Fibroblast of lung (primary cell): ENCODE results near the gene KRT38. TPM values are rescaled to one million over a fixed set of nuclear protein-coding genes. Genes with fewer than 3 reads are reported as not detected.
A peak's percentile ranks its signal among the peaks of the same experiment; 100 is the strongest.

Experiments used
- DNase-seq, 2 donors: peaks; one replicate each; pipeline versions ENCODE4 v3.0.0 to v3.0.0-alpha.2; 2010; ENCODE audit warnings: low read depth in 2 of 2
- H2AFZ ChIP-seq: 2 replicates; pipeline ENCODE4 v1.5.1; 2012; ENCODE audit warnings: low read length, control low read depth, inconsistent platforms
- H3K27ac ChIP-seq: 2 replicates; pipeline ENCODE4 v1.5.1; 2011; ENCODE audit warnings: low read length, control low read depth; ENCODE audit not compliant: insufficient read depth
- H3K27me3 ChIP-seq: 2 replicates; pipeline ENCODE4 v1.5.1; 2011; ENCODE audit warnings: mild to moderate bottlenecking, low read length; ENCODE audit not compliant: control insufficient read depth, insufficient read depth
- H3K36me3 ChIP-seq: 2 replicates; pipeline ENCODE4 v1.5.1; 2011; ENCODE audit warnings: low read length; ENCODE audit not compliant: control insufficient read depth, insufficient read depth
- H3K4me1 ChIP-seq: 2 replicates; pipeline ENCODE4 v1.5.1; 2011; ENCODE audit warnings: low read length; ENCODE audit not compliant: control insufficient read depth, insufficient read depth; ENCODE audit errors: extremely low read depth
- H3K4me2 ChIP-seq: 2 replicates; pipeline ENCODE4 v1.5.1; 2011; ENCODE audit warnings: low read length, control low read depth; ENCODE audit not compliant: insufficient read depth; ENCODE audit errors: extremely low read depth
- H3K4me3 ChIP-seq, 4 experiments: fragments of 200-600 bp in 1 of 4; sonication (generic) in 1 of 4; replicated peaks in 1 of 4; 2 replicates each; pipeline ENCODE4 v1.5.1; 2011 to 2016; ENCODE audit warnings: low read length in 4 of 4, low read depth in 3 of 4, mild to moderate bottlenecking in 3 of 4, control low read depth in 2 of 4, inconsistent platforms in 1 of 4, mixed read lengths in 1 of 4; ENCODE audit not compliant: insufficient read depth in 1 of 4; ENCODE audit errors: control extremely low read depth in 1 of 4
- H3K79me2 ChIP-seq: 2 replicates; pipeline ENCODE4 v1.5.1; 2012; ENCODE audit warnings: mild to moderate bottlenecking, low read length, inconsistent platforms; ENCODE audit not compliant: control insufficient read depth, insufficient read depth
- H3K9ac ChIP-seq: 2 replicates; pipeline ENCODE4 v1.5.1; 2011; ENCODE audit warnings: mild to moderate bottlenecking, low read length, control low read depth; ENCODE audit not compliant: insufficient read depth
- H3K9me3 ChIP-seq: 2 replicates; pipeline ENCODE4 v1.5.1; 2012; ENCODE audit warnings: low read depth, low read length; ENCODE audit not compliant: control insufficient read depth, insufficient read depth
- H4K20me1 ChIP-seq: 2 replicates; pipeline ENCODE4 v1.5.1; 2011; ENCODE audit warnings: low read length; ENCODE audit not compliant: control insufficient read depth, insufficient read depth; ENCODE audit errors: extremely low read depth
- EZH2 ChIP-seq: IDR thresholded peaks from 2 replicates; pipeline ENCODE4 v1.5.1; 2012; ENCODE audit warnings: low read length, control low read depth, mild to moderate bottlenecking; ENCODE audit errors: missing control alignments
- polyA plus RNA-seq, 2 donors: library from polyadenylated mRNA; depleted of rRNA in 1 of 2; stranded (reverse) in 1 of 2; unstranded in 1 of 2; fragments of >200 nt; gene quantifications; 2 replicates each; pipeline ENCODE4 v1.2.1, GENCODE V29; 2011 to 2012; ENCODE audit warnings: missing spikeins in 1 of 2
- total RNA-seq: library from RNA; depleted of rRNA; stranded (reverse); fragments of >200 nt; gene quantifications from 2 replicates; pipeline ENCODE4 v1.2.1, GENCODE V29; 2014
- TF ChIP-seq, protein P1 (sequence below), 2 donors: IDR thresholded peaks in 1 of 2; conservative IDR thresholded peaks in 1 of 2; 1 replicate in 1 of 2; 2 replicates in 1 of 2; pipeline ENCODE4 v1.5.1; 2011 to 2012; ENCODE audit warnings: low read length in 2 of 2, control low read depth in 1 of 2, inconsistent platforms in 1 of 2, low read depth in 1 of 2, mild to moderate bottlenecking in 1 of 2

Gene KRT38
- total and polyA plus RNA-seq, 2 donors (not counting 1 experiment from before 2014, with no cell fraction given): under 0.01 to 0.02 TPM

DNA sequence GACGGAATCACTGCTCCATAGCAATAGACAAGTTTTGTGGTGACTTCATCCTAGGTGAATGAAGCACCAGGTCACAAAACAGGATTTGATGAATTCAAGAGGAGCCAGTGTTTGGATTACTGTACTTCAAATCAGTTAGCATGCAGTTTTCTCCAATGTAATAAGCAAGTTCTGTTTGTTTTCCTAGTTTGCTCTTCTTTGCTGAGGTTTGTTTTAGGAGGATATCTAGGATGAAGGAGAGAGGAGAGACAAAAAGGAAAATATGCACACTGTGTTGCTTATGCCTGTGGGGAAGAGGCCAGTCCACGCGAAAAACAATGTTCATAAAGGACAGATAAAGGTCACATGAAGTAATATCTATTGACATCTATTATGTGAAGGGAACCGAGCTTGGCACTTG is 25.4 kb downstream of the KRT38 start:
- Histone ChIP-seq H3K4me1 (peaks cover 7% of the 10 kb centered on the region), H3K79me2 (no peaks in the 10 kb centered on the region), H3K9me3 (no peaks in the 10 kb centered on the region), H3K4me2 (no peak overlapping the region), H3K9ac (no peak overlapping the region), H3K27me3 (no peaks in the 10 kb centered on the region), H3K27ac (no peak overlapping the region), H2AFZ (no peak overlapping the region), H3K4me3 (no peak overlapping the region), H4K20me1 (no peaks in the 10 kb centered on the region), H3K36me3 (no peaks in the 10 kb centered on the region)
- no peak for TF ChIP-seq EZH2
- TF ChIP-seq, protein P1, sequence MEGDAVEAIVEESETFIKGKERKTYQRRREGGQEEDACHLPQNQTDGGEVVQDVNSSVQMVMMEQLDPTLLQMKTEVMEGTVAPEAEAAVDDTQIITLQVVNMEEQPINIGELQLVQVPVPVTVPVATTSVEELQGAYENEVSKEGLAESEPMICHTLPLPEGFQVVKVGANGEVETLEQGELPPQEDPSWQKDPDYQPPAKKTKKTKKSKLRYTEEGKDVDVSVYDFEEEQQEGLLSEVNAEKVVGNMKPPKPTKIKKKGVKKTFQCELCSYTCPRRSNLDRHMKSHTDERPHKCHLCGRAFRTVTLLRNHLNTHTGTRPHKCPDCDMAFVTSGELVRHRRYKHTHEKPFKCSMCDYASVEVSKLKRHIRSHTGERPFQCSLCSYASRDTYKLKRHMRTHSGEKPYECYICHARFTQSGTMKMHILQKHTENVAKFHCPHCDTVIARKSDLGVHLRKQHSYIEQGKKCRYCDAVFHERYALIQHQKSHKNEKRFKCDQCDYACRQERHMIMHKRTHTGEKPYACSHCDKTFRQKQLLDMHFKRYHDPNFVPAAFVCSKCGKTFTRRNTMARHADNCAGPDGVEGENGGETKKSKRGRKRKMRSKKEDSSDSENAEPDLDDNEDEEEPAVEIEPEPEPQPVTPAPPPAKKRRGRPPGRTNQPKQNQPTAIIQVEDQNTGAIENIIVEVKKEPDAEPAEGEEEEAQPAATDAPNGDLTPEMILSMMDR (conservative IDR thresholded peaks at IDR 0.05 in 1 of 2, IDR thresholded peaks at IDR 0.05 in 1 of 2; ENCODE audit: low read depth in 1 of 2, low read length in 2 of 2): no peak
- no peak for DNase-seq

DNA sequence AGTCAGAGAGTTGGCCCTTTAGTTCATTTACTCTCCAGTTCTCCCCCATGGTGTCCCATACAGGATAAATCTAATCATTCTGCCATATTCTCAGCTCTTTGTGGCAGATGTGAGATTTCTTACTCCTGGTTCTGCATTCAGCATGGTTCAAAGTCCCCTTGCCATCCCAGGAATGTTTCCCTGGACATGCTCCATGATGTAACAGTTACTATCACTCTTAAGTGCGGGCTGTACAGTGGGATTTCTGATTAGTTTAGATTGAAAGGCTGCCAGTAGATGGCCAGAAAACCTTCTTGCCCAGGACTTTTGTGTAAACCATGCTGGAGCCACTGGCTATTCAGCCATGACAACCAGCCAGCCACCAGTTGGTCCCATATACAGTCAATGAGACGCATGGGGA is 26.8 kb downstream of the KRT38 start:
- Histone ChIP-seq H3K36me3 (no peaks in the 10 kb centered on the region), H3K4me2 (no peak overlapping the region), H3K9me3 (no peaks in the 10 kb centered on the region), H4K20me1 (no peaks in the 10 kb centered on the region), H3K4me3 (no peak overlapping the region), H3K9ac (no peak overlapping the region), H3K79me2 (no peaks in the 10 kb centered on the region), H3K4me1 (peaks cover 7% of the 10 kb centered on the region), H2AFZ (no peak overlapping the region), H3K27ac (no peak overlapping the region), H3K27me3 (no peaks in the 10 kb centered on the region)
- peak in 1 of 2 donors; percentile 29 for DNase-seq
- TF ChIP-seq EZH2: no peak
- TF ChIP-seq, protein P1 (conservative IDR thresholded peaks at IDR 0.05 in 1 of 2, IDR thresholded peaks at IDR 0.05 in 1 of 2; ENCODE audit: low read depth in 1 of 2, low read length in 2 of 2): no peak

DNA sequence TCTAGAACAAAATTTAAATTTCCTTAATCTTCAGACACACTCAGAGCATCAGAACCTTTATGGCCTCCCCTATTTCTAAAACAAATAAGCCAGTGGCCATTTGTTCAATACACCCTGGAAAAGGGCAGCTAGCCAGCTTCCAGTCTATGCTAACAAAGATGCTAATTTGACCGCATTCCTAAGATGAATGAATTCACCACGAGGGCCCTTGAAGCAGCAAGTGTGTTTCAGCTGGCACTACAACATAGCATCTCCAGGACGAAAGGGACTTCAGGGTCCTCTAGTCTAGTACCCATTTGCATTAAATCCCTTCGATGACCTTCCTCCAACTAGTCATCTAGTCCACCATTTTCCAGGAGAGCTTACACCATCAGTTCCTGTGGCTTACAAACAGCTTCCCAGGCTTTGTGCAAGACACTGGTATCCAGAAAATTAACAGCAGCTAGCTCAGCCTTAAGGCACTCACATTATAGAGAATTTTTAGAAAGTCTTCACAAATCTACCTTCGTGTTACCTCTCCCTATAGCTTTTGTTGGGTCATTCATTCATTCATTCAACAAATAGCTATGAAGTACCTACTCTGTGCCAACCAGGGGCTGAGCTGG is 27.3 kb downstream of the KRT38 start:
- Histone ChIP-seq H3K9ac (no peak overlapping the region), H3K36me3 (no peaks in the 10 kb centered on the region), H2AFZ (no peak overlapping the region), H3K4me2 (no peak overlapping the region), H4K20me1 (no peaks in the 10 kb centered on the region), H3K9me3 (no peaks in the 10 kb centered on the region), H3K27me3 (no peaks in the 10 kb centered on the region), H3K79me2 (no peaks in the 10 kb centered on the region), H3K27ac (no peak overlapping the region), H3K4me1 (peaks cover 7% of the 10 kb centered on the region), H3K4me3 (no peak overlapping the region)
- no peak for TF ChIP-seq EZH2
- TF ChIP-seq, protein P1 (conservative IDR thresholded peaks at IDR 0.05 in 1 of 2, IDR thresholded peaks at IDR 0.05 in 1 of 2; ENCODE audit: low read depth in 1 of 2, low read length in 2 of 2): no peak
- peak in 1 of 2 donors; percentile 66 for DNase-seq
